ENCODE measurements around the gene C11orf87.

C11orf87 gene

GRCh38 chr11:109421981-109422869, at the start of gene C11orf87:
Gene C11orf87, plus strand, starts transcription at chr11:109422190. Its CDS starts 1,444 bp downstream, at chr11:109423634.
- DNase-seq = peak; percentile 88

GRCh38 chr11:109374032-109374431, 48.0 kb upstream of the C11orf87 start:
- no peak for DNase-seq

- DNase-seq = no peak
Observed at GRCh38 chr11:109374441-109374840, 47.5 kb upstream of the C11orf87 start.

- no peak for DNase-seq
Observed at GRCh38 chr11:109377039-109377742, 44.8 kb upstream of the C11orf87 start.

GRCh38 chr11:109378034-109378433, 44.0 kb upstream of the C11orf87 start:
- no peak for DNase-seq

- no peak for DNase-seq
Observed at GRCh38 chr11:109383306-109383705, 38.7 kb upstream of the C11orf87 start.

- no peak for DNase-seq
Observed at GRCh38 chr11:109384873-109385272, 37.1 kb upstream of the C11orf87 start.

GRCh38 chr11:109388982-109389381, 33.0 kb upstream of the C11orf87 start:
- DNase-seq = no peak

GRCh38 chr11:109390752-109391151, 31.2 kb upstream of the C11orf87 start:
- DNase-seq = no peak

GRCh38 chr11:109401545-109401944, 20.4 kb upstream of the C11orf87 start:
- DNase-seq = no peak

- no peak for DNase-seq
Observed at GRCh38 chr11:109405671-109406070, 16.3 kb upstream of the C11orf87 start.

GRCh38 chr11:109416601-109417000, 5.4 kb upstream of the C11orf87 start:
- no peak for DNase-seq

GRCh38 chr11:109422870-109423465, 978 bp downstream of the C11orf87 start:
- peak; percentile 93 for DNase-seq

- DNase-seq = peak; percentile 81
Observed at GRCh38 chr11:109423466-109424190, 1.6 kb downstream of the C11orf87 start.

- no peak for DNase-seq
Observed at GRCh38 chr11:109424901-109425300, 2.9 kb downstream of the C11orf87 start.

- peak; percentile 75 for DNase-seq
Observed at GRCh38 chr11:109425554-109425953, 3.6 kb downstream of the C11orf87 start.

GRCh38 chr11:109426442-109427240, 4.7 kb downstream of the C11orf87 start:
- peak; percentile 65 for DNase-seq

GRCh38 chr11:109432105-109432504, 10.1 kb downstream of the C11orf87 start:
- no peak for DNase-seq

- no peak for DNase-seq
Observed at GRCh38 chr11:109433753-109434256, 11.8 kb downstream of the C11orf87 start.

GRCh38 chr11:109435121-109435742, 13.2 kb downstream of the C11orf87 start:
- no peak for DNase-seq

- no peak for DNase-seq
Observed at GRCh38 chr11:109439684-109440083, 17.7 kb downstream of the C11orf87 start.
